ENCODE measurements around the gene TRPM3.

TRPM3 gene

GRCh38 chr9:71010258-71010657 is 111.2 kb downstream of the TRPM3 start:
- ATAC-seq = no peak
- no peak for TF ChIP-seq ARNTL (CRISPR knock-in tag; IDR thresholded peaks at IDR 0.05; ENCODE audit: borderline replicate concordance, low read depth)
- TF ChIP-seq RARB (CRISPR knock-in tag; IDR thresholded peaks at IDR 0.05) = no peak
- TF ChIP-seq CSDC2 (CRISPR knock-in tag; IDR thresholded peaks at IDR 0.05) = no peak
- no peak for TF ChIP-seq SNAI2 (CRISPR knock-in tag; IDR thresholded peaks at IDR 0.05)
- no peak for TF ChIP-seq TOX (CRISPR knock-in tag; IDR thresholded peaks at IDR 0.05; ENCODE audit: borderline replicate concordance)
- TF ChIP-seq ESRRG (CRISPR knock-in tag; IDR thresholded peaks at IDR 0.05) = no peak
- no peak for TF ChIP-seq GLIS3 (CRISPR knock-in tag; IDR thresholded peaks at IDR 0.05)
- no peak for TF ChIP-seq PPARA (CRISPR knock-in tag; IDR thresholded peaks at IDR 0.05; ENCODE audit: borderline replicate concordance)
- TF ChIP-seq OSR1 (CRISPR knock-in tag; IDR thresholded peaks at IDR 0.05) = no peak

- no peak for TF ChIP-seq CSRNP3 (CRISPR knock-in tag; IDR thresholded peaks at IDR 0.05)
- TF ChIP-seq TOX (CRISPR knock-in tag; IDR thresholded peaks at IDR 0.05; ENCODE audit: borderline replicate concordance) = no peak
- TF ChIP-seq TSHZ2 (CRISPR knock-in tag; IDR thresholded peaks at IDR 0.05) = no peak
- no peak for TF ChIP-seq ISL1 (CRISPR knock-in tag; IDR thresholded peaks at IDR 0.05)
- no peak for TF ChIP-seq CREB5 (CRISPR knock-in tag; IDR thresholded peaks at IDR 0.05; ENCODE audit: low read depth)
- TF ChIP-seq ZFP3 (CRISPR knock-in tag; IDR thresholded peaks at IDR 0.05) = no peak
- no peak for TF ChIP-seq GLIS3 (CRISPR knock-in tag; IDR thresholded peaks at IDR 0.05)
- no peak for TF ChIP-seq POU6F1 (CRISPR knock-in tag; IDR thresholded peaks at IDR 0.05; ENCODE audit: borderline replicate concordance, low read depth)
- TF ChIP-seq PATZ1 (CRISPR knock-in tag; IDR thresholded peaks at IDR 0.05; ENCODE audit: borderline replicate concordance) = no peak
- no peak for TF ChIP-seq ARNTL (CRISPR knock-in tag; IDR thresholded peaks at IDR 0.05; ENCODE audit: borderline replicate concordance, low read depth)
- TF ChIP-seq ZNF565 (CRISPR knock-in tag; conservative IDR thresholded peaks at IDR 0.05; ENCODE audit: low read depth) = no peak
- no peak for TF ChIP-seq ZNF8 (CRISPR knock-in tag; IDR thresholded peaks at IDR 0.05)
- no peak for TF ChIP-seq SNAI2 (CRISPR knock-in tag; IDR thresholded peaks at IDR 0.05)
- no peak for TF ChIP-seq ESRRG (CRISPR knock-in tag; IDR thresholded peaks at IDR 0.05)
- TF ChIP-seq BACH2 (CRISPR knock-in tag; IDR thresholded peaks at IDR 0.05; ENCODE audit: borderline replicate concordance) = no peak
- no peak for TF ChIP-seq CSDC2 (CRISPR knock-in tag; IDR thresholded peaks at IDR 0.05)
- TF ChIP-seq ZNF70 (CRISPR knock-in tag; IDR thresholded peaks at IDR 0.05) = no peak
- TF ChIP-seq ZC3H10 (CRISPR knock-in tag; IDR thresholded peaks at IDR 0.05) = no peak
- TF ChIP-seq PPARA (CRISPR knock-in tag; IDR thresholded peaks at IDR 0.05; ENCODE audit: borderline replicate concordance) = no peak
- TF ChIP-seq TCF4 (CRISPR knock-in tag; IDR thresholded peaks at IDR 0.05; ENCODE audit: borderline replicate concordance) = no peak
- no peak for ATAC-seq
Measured at GRCh38 chr9:71005456-71005855, 116.0 kb downstream of the TRPM3 start.

GRCh38 chr9:71004196-71004595 is 117.2 kb downstream of the TRPM3 start:
- no peak for ATAC-seq
- no peak for TF ChIP-seq ZNF8 (CRISPR knock-in tag; IDR thresholded peaks at IDR 0.05)
- no peak for TF ChIP-seq ZFP30 (CRISPR knock-in tag; IDR thresholded peaks at IDR 0.05)
- no peak for TF ChIP-seq OSR1 (CRISPR knock-in tag; IDR thresholded peaks at IDR 0.05)
- no peak for TF ChIP-seq CSDC2 (CRISPR knock-in tag; IDR thresholded peaks at IDR 0.05)
- TF ChIP-seq GLIS3 (CRISPR knock-in tag; IDR thresholded peaks at IDR 0.05) = no peak
- no peak for TF ChIP-seq PATZ1 (CRISPR knock-in tag; IDR thresholded peaks at IDR 0.05; ENCODE audit: borderline replicate concordance)
- TF ChIP-seq PPARA (CRISPR knock-in tag; IDR thresholded peaks at IDR 0.05; ENCODE audit: borderline replicate concordance) = no peak
- no peak for TF ChIP-seq SNAI2 (CRISPR knock-in tag; IDR thresholded peaks at IDR 0.05)
- no peak for TF ChIP-seq TSHZ2 (CRISPR knock-in tag; IDR thresholded peaks at IDR 0.05)
- TF ChIP-seq BACH2 (CRISPR knock-in tag; IDR thresholded peaks at IDR 0.05; ENCODE audit: borderline replicate concordance) = no peak
- no peak for TF ChIP-seq ISL1 (CRISPR knock-in tag; IDR thresholded peaks at IDR 0.05)
- TF ChIP-seq TCF4 (CRISPR knock-in tag; IDR thresholded peaks at IDR 0.05; ENCODE audit: borderline replicate concordance) = no peak

Measured in SK-N-SH treated with all-trans-retinoic acid at 6 μM for 48 hours (cell line).